ENCODE measurements around the gene DOCK11.

DOCK11 gene

DNA sequence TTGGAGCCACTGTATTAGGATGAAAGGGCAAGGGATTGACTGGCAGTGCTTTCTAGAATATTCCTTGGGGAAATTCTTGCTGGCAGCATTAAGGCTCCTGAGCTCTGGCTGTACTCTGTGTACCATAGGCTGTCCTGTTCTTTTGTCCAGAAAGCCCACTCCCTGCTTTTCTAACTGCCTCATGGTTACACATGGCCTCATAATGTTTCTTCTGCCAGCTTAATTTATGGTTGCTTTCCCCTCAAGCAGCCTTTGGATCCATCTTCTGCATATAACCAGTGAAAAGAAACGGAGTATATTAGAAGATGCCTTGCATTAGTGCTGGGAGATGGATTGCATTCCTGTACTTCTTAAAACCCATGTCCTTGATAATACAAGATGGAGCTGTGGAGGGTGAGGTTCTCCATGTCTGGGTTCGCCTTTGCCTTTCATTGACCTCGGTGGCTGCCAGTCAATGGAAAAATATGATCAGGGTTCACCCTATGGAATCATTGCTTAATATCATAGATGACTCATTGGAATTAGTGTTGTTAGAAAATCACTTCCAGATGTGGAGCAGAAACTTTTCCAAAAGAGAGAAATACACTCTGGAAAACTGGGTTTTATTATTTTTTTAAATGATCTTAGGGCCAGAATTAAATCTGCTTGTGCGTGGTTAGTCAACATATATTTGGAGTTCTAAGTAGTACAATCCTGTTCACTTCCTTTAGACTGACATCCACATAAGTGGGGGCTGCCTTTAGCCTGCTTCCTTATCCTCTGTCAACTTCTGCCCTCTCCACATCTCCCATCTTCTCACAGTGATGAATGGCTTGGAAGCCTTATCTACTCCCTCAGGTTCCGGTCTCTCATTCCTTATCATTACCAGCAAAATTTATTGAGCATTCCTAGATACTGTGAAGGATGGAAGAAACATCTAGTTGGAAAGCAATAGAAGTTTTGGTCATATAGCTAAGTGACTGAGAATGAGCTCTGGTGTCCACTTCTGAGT is 24.9 kb downstream of the DOCK11 start:
- WGBS (ENCODE audit: insufficient coverage), result 92% methylated on average over 2 of the region's 5 CpGs
- CTCF ChIA-PET, result interaction anchor here (0.9 to 1.5 kb wide), 4 partner anchors 12 to 64 kb away, joined by 3 to 5 read pairs (median 3); no protein-coding TSS in a partner anchor
- Histone ChIP-seq H3K36me3 (ENCODE audit: control insufficient read depth in 4 of 4, insufficient read depth in 4 of 4, low read length in 3 of 4) (peaks cover 0 to 6% (median 0%) of the 10 kb centered on the region in 4 experiments), H3K27ac (ENCODE audit: insufficient read depth in 1 of 2, low read depth in 1 of 2, low read length in 2 of 2, poor library complexity in 1 of 2, severe bottlenecking in 2 of 2) (peak overlapping the region in 1 of 2 experiments; percentile 54), H3K27me3 (replicated peaks in 2 of 5; ENCODE audit: control insufficient read depth in 4 of 5, insufficient read depth in 5 of 5, low read length in 4 of 5) (no peaks in the 10 kb centered on the region), H3K4me1 (ENCODE audit: control extremely low read depth in 1 of 4, control insufficient read depth in 4 of 4, insufficient read depth in 4 of 4, low read length in 3 of 4) (peaks cover 0 to 18% (median 1%) of the 10 kb centered on the region in 4 experiments), H3K4me3 (ENCODE audit: control insufficient read depth in 1 of 7, extremely low read depth in 1 of 7, insufficient read depth in 4 of 7, low read depth in 2 of 7, low read length in 6 of 7) (no peak overlapping the region), H3K9me3 (ENCODE audit: control extremely low read depth in 1 of 5, control insufficient read depth in 4 of 5, insufficient read depth in 2 of 5, low read depth in 1 of 5, low read length in 4 of 5) (no peaks in the 10 kb centered on the region)
- POLR2A ChIA-PET, result no interaction called here
- DNase-seq, result no peak

GRCh38 chrX:118521435-118521834 is 25.8 kb downstream of the DOCK11 start:
- DNase-seq, result no peak
- H3K9me3 ChIP-seq (ENCODE audit: control extremely low read depth in 1 of 5, control insufficient read depth in 4 of 5, insufficient read depth in 2 of 5, low read depth in 1 of 5, low read length in 4 of 5), result no peaks in the 10 kb centered on the region
- peaks cover 0 to 18% (median 1%) of the 10 kb centered on the region in 4 experiments for H3K4me1 ChIP-seq (ENCODE audit: control extremely low read depth in 1 of 4, control insufficient read depth in 4 of 4, insufficient read depth in 4 of 4, low read length in 3 of 4)
- H3K4me3 ChIP-seq (ENCODE audit: control insufficient read depth in 1 of 7, extremely low read depth in 1 of 7, insufficient read depth in 4 of 7, low read depth in 2 of 7, low read length in 6 of 7), result no peak overlapping the region
- ChIA-PET CTCF (interaction anchor here (1.1 to 1.3 kb wide), 2 partner anchors 13 to 63 kb away, joined by 3 read pairs; no protein-coding TSS in a partner anchor), POLR2A (no interaction called here)
- WGBS (ENCODE audit: insufficient coverage), result no CpG with 5 or more reads among the region's 3 CpGs
- H3K27me3 ChIP-seq (replicated peaks in 2 of 5; ENCODE audit: control insufficient read depth in 4 of 5, insufficient read depth in 5 of 5, low read length in 4 of 5), result no peaks in the 10 kb centered on the region
- H3K36me3 ChIP-seq (ENCODE audit: control insufficient read depth in 4 of 4, insufficient read depth in 4 of 4, low read length in 3 of 4), result peaks cover 0 to 6% (median 0%) of the 10 kb centered on the region in 4 experiments
- no peak overlapping the region for H3K27ac ChIP-seq (ENCODE audit: insufficient read depth in 1 of 2, low read depth in 1 of 2, low read length in 2 of 2, poor library complexity in 1 of 2, severe bottlenecking in 2 of 2)

DNA sequence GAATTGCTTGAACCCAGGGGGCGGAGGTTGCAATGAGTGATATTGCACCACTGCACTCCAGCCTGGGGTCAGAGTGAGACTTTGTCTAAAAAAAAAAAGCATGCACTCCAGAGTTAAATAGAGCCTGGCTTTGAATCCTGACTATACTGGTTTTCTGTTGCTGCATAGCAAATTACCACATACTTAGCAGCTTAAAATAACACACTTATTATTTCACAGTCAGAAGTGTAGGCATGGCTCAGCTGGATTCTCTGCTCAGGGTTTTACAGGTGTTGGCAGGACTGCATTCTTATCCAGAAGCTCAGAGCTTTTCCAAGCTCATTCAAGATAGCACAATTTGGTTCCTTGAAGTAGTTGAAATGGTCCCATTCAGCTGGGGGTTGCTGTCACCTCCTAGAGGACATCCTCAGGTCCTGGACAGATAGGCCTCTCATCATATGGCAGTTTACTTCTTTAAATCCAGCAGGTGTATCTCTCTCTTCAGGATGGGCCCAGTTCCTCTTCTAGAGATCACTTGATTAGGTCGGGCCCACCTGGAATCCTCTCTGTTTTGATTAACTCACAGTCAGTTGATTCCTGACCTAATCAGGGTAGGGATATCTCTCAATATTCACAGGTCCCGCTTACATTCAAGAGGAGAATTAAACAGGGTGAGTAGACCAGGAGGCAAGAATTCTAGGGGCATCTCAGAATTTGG is 26.8 kb downstream of the DOCK11 start:
- peaks cover 0 to 6% (median 0%) of the 10 kb centered on the region in 4 experiments for H3K36me3 ChIP-seq (ENCODE audit: control insufficient read depth in 4 of 4, insufficient read depth in 4 of 4, low read length in 3 of 4)
- peaks cover 0 to 18% (median 1%) of the 10 kb centered on the region in 4 experiments for H3K4me1 ChIP-seq (ENCODE audit: control extremely low read depth in 1 of 4, control insufficient read depth in 4 of 4, insufficient read depth in 4 of 4, low read length in 3 of 4)
- no peaks in the 10 kb centered on the region for H3K27me3 ChIP-seq (replicated peaks in 2 of 5; ENCODE audit: control insufficient read depth in 4 of 5, insufficient read depth in 5 of 5, low read length in 4 of 5)
- DNase-seq, result no peak
- H3K9me3 ChIP-seq (ENCODE audit: control extremely low read depth in 1 of 5, control insufficient read depth in 4 of 5, insufficient read depth in 2 of 5, low read depth in 1 of 5, low read length in 4 of 5), result no peaks in the 10 kb centered on the region
- no peak overlapping the region for H3K27ac ChIP-seq (ENCODE audit: insufficient read depth in 1 of 2, low read depth in 1 of 2, low read length in 2 of 2, poor library complexity in 1 of 2, severe bottlenecking in 2 of 2)
- ChIA-PET CTCF (interaction anchor here (0.6 kb wide), 1 partner anchor 38 kb away, joined by 4 read pairs; no protein-coding TSS in a partner anchor), POLR2A (no interaction called here)
- 100% methylated on average over 2 of the region's 3 CpGs for WGBS (ENCODE audit: insufficient coverage)
- no peak overlapping the region for H3K4me3 ChIP-seq (ENCODE audit: control insufficient read depth in 1 of 7, extremely low read depth in 1 of 7, insufficient read depth in 4 of 7, low read depth in 2 of 7, low read length in 6 of 7)

DNA sequence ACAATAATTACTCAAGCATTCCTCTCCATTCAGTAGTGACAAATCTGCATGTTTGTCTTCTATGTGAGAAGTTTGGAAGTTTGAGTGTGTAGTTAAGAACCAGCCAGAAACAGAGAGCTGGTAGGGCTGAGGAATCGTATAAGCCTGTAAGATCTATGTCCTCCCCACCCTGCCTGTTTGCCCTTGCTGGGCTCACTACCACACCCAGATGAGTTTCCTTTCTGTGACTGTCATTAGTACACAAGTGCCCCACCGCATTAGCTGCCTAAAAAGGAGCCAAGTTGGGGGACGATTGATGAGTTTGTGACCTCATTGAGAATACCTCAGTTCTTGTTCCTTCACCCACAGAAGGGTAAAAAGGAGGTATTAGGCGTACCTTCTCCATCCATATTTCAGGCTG is 28.3 kb downstream of the DOCK11 start:
- Histone ChIP-seq H3K36me3 (ENCODE audit: control insufficient read depth in 4 of 4, insufficient read depth in 4 of 4, low read length in 3 of 4) (peaks cover 0 to 6% (median 0%) of the 10 kb centered on the region in 4 experiments), H3K4me1 (ENCODE audit: control extremely low read depth in 1 of 4, control insufficient read depth in 4 of 4, insufficient read depth in 4 of 4, low read length in 3 of 4) (peaks cover 2 to 27% (median 5%) of the 10 kb centered on the region in 4 experiments), H3K4me3 (ENCODE audit: control insufficient read depth in 1 of 7, extremely low read depth in 1 of 7, insufficient read depth in 4 of 7, low read depth in 2 of 7, low read length in 6 of 7) (no peak overlapping the region), H3K27ac (ENCODE audit: insufficient read depth in 1 of 2, low read depth in 1 of 2, low read length in 2 of 2, poor library complexity in 1 of 2, severe bottlenecking in 2 of 2) (no peak overlapping the region), H3K9me3 (ENCODE audit: control extremely low read depth in 1 of 5, control insufficient read depth in 4 of 5, insufficient read depth in 2 of 5, low read depth in 1 of 5, low read length in 4 of 5) (no peaks in the 10 kb centered on the region), H3K27me3 (replicated peaks in 2 of 5; ENCODE audit: control insufficient read depth in 4 of 5, insufficient read depth in 5 of 5, low read length in 4 of 5) (no peaks in the 10 kb centered on the region)
- 80% methylated on average over 4 of the region's 4 CpGs for WGBS (ENCODE audit: insufficient coverage)
- no peak for DNase-seq
- ChIA-PET POLR2A (interaction anchor here (0.8 kb wide), 1 partner anchor 28 kb away, joined by 4 read pairs; no protein-coding TSS in a partner anchor), CTCF (no interaction called here)

GRCh38 chrX:118524344-118524743 is 28.7 kb downstream of the DOCK11 start:
- peaks cover 2 to 31% (median 7%) of the 10 kb centered on the region in 4 experiments for H3K4me1 ChIP-seq (ENCODE audit: control extremely low read depth in 1 of 4, control insufficient read depth in 4 of 4, insufficient read depth in 4 of 4, low read length in 3 of 4)
- ChIA-PET POLR2A (interaction anchor here (0.8 kb wide), 1 partner anchor 28 kb away, joined by 4 read pairs; no protein-coding TSS in a partner anchor), CTCF (no interaction called here)
- H3K27ac ChIP-seq (ENCODE audit: insufficient read depth in 1 of 2, low read depth in 1 of 2, low read length in 2 of 2, poor library complexity in 1 of 2, severe bottlenecking in 2 of 2), result no peak overlapping the region
- H3K27me3 ChIP-seq (replicated peaks in 2 of 5; ENCODE audit: control insufficient read depth in 4 of 5, insufficient read depth in 5 of 5, low read length in 4 of 5), result no peaks in the 10 kb centered on the region
- H3K36me3 ChIP-seq (ENCODE audit: control insufficient read depth in 4 of 4, insufficient read depth in 4 of 4, low read length in 3 of 4), result peaks cover 0 to 6% (median 0%) of the 10 kb centered on the region in 4 experiments
- WGBS (ENCODE audit: insufficient coverage), result no CpG with 5 or more reads among the region's 3 CpGs
- H3K9me3 ChIP-seq (ENCODE audit: control extremely low read depth in 1 of 5, control insufficient read depth in 4 of 5, insufficient read depth in 2 of 5, low read depth in 1 of 5, low read length in 4 of 5), result no peaks in the 10 kb centered on the region
- no peak for DNase-seq
- no peak overlapping the region for H3K4me3 ChIP-seq (ENCODE audit: control insufficient read depth in 1 of 7, extremely low read depth in 1 of 7, insufficient read depth in 4 of 7, low read depth in 2 of 7, low read length in 6 of 7)

- no peak for DNase-seq
- WGBS (ENCODE audit: insufficient coverage), result 94% methylated on average over 3 of the region's 4 CpGs
- Histone ChIP-seq H3K9me3 (ENCODE audit: control extremely low read depth in 1 of 5, control insufficient read depth in 4 of 5, insufficient read depth in 2 of 5, low read depth in 1 of 5, low read length in 4 of 5) (no peaks in the 10 kb centered on the region), H3K36me3 (ENCODE audit: control insufficient read depth in 4 of 4, insufficient read depth in 4 of 4, low read length in 3 of 4) (peaks cover 0 to 6% (median 0%) of the 10 kb centered on the region in 4 experiments), H3K4me1 (ENCODE audit: control extremely low read depth in 1 of 4, control insufficient read depth in 4 of 4, insufficient read depth in 4 of 4, low read length in 3 of 4) (peaks cover 8 to 34% (median 11%) of the 10 kb centered on the region in 4 experiments), H3K4me3 (ENCODE audit: control insufficient read depth in 1 of 7, extremely low read depth in 1 of 7, insufficient read depth in 4 of 7, low read depth in 2 of 7, low read length in 6 of 7) (no peak overlapping the region), H3K27me3 (replicated peaks in 2 of 5; ENCODE audit: control insufficient read depth in 4 of 5, insufficient read depth in 5 of 5, low read length in 4 of 5) (no peaks in the 10 kb centered on the region), H3K27ac (ENCODE audit: insufficient read depth in 1 of 2, low read depth in 1 of 2, low read length in 2 of 2, poor library complexity in 1 of 2, severe bottlenecking in 2 of 2) (no peak overlapping the region)
- CTCF ChIA-PET, result no interaction called here
- POLR2A ChIA-PET, result no interaction called here
These were observed 29.6 kb downstream of the DOCK11 start for GRCh38 chrX:118525174-118525730.

Data from common myeloid progenitor, CD34-positive (primary cell).